ENCODE measurements around the gene SLC5A1. TPM values are rescaled to one million over a fixed set of nuclear protein-coding genes. Genes with fewer than 3 reads are reported as not detected.

Gene SLC5A1
- total and polyA plus RNA-seq, 2 of the 8 experiments (the other 6 are each of a cell fraction or from before 2014, with no cell fraction given) = 0.06 TPM; not detected in 1

GRCh38 chr22:32023251-32023827 is 19.7 kb upstream of the SLC5A1 start:
- POLR2A ChIA-PET (ENCODE audit: partially characterized antibody) = no interaction called here
- TF ChIP-seq, protein P1, sequence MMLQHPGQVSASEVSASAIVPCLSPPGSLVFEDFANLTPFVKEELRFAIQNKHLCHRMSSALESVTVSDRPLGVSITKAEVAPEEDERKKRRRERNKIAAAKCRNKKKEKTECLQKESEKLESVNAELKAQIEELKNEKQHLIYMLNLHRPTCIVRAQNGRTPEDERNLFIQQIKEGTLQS (IDR thresholded peaks at IDR 0.05; ENCODE audit: insufficient read depth, low read depth, low read length) = no peak
- TF ChIP-seq CHD2 (IDR thresholded peaks at IDR 0.05; ENCODE audit: low read length) = no peak
- no peak for TF ChIP-seq EZH2 (IDR thresholded peaks at IDR 0.05; ENCODE audit: low read depth, low read length, severe bottlenecking)
- TF ChIP-seq RAD21 (IDR thresholded peaks at IDR 0.05 in 1 of 2, conservative IDR thresholded peaks at IDR 0.05 in 1 of 2; ENCODE audit: low read depth in 2 of 2, low read length in 2 of 2) = no peak
- TF ChIP-seq TAF1 (IDR thresholded peaks at IDR 0.05; ENCODE audit: low read depth, low read length) = no peak
- no peak for TF ChIP-seq CREB1 (IDR thresholded peaks at IDR 0.05)
- no peak for TF ChIP-seq SP4 (IDR thresholded peaks at IDR 0.05; ENCODE audit: low read length)
- TF ChIP-seq USF2 (IDR thresholded peaks at IDR 0.05; ENCODE audit: low read length) = no peak
- TF ChIP-seq SIN3A (conservative IDR thresholded peaks at IDR 0.05 in 1 of 2, IDR thresholded peaks at IDR 0.05 in 1 of 2; ENCODE audit: low read depth in 1 of 2, low read length in 2 of 2) = no peak
- TF ChIP-seq SAP30 (IDR thresholded peaks at IDR 0.05; ENCODE audit: insufficient read depth, insufficient replicate concordance, low read length) = no peak
- TF ChIP-seq GABPA (IDR thresholded peaks at IDR 0.05; ENCODE audit: borderline replicate concordance, insufficient read depth, low read length) = no peak

More at GRCh38 chr22:32023251-32023827, 19.7 kb upstream of the SLC5A1 start:
- Histone ChIP-seq H2AFZ (ENCODE audit: low read length) (no peak overlapping the region), H4K8ac (ENCODE audit: extremely low read depth, insufficient read depth, low read length) (no peak overlapping the region), H2AK5ac (ENCODE audit: low read depth, low read length) (no peak overlapping the region), H3K36me3 (ENCODE audit: control insufficient read depth in 2 of 4, insufficient read depth in 4 of 4, low read length in 3 of 4) (no peaks in the 10 kb centered on the region), H2BK120ac (replicated peaks; ENCODE audit: low read depth, low read length) (no peak overlapping the region), H2BK15ac (ENCODE audit: low read length) (no peak overlapping the region), H3K4me3 (ENCODE audit: extremely low read depth in 1 of 4, insufficient read depth in 2 of 4, low read depth in 3 of 4, low read length in 4 of 4) (no peak overlapping the region), H4K5ac (ENCODE audit: insufficient read length, low read depth, low read length) (no peak overlapping the region), H2BK5ac (ENCODE audit: low read depth, low read length) (no peak overlapping the region), H3K79me1 (ENCODE audit: low read depth, low read length) (no peaks in the 10 kb centered on the region), H3K23me2 (ENCODE audit: low read depth, low read length) (no peaks in the 10 kb centered on the region), H3K23ac (ENCODE audit: insufficient read length) (no peak overlapping the region), H3K79me2 (ENCODE audit: control insufficient read depth in 1 of 2, insufficient read depth in 2 of 2, low read length in 2 of 2) (no peaks in the 10 kb centered on the region), H4K20me1 (replicated peaks in 1 of 2; ENCODE audit: control insufficient read depth in 1 of 2, insufficient read depth in 2 of 2, low read length in 2 of 2) (no peaks in the 10 kb centered on the region), H3K4me2 (ENCODE audit: insufficient read depth in 1 of 2, low read depth in 2 of 2, low read length in 2 of 2) (no peak overlapping the region), H3K18ac (ENCODE audit: extremely low read depth, low read length) (no peak overlapping the region), H2BK12ac (ENCODE audit: low read depth, low read length) (no peak overlapping the region), H4K91ac (replicated peaks; ENCODE audit: insufficient read length, low read length) (no peak overlapping the region), H3K27me3 (replicated peaks in 1 of 4; ENCODE audit: control insufficient read depth in 3 of 4, extremely low read depth in 1 of 4, insufficient read depth in 3 of 4, low read length in 3 of 4) (no peaks in the 10 kb centered on the region), H3K27ac (ENCODE audit: low read depth, low read length) (no peak overlapping the region), H2BK20ac (ENCODE audit: low read length) (no peak overlapping the region), H3K14ac (ENCODE audit: insufficient read length) (no peak overlapping the region), H3K9ac (replicated peaks in 1 of 4; ENCODE audit: extremely low read depth in 1 of 4, low read depth in 3 of 4, low read length in 3 of 4) (no peak overlapping the region; a peak in 1 of 7 replicates), H3K56ac (replicated peaks; ENCODE audit: insufficient read length, low read depth, low read length) (no peak overlapping the region), H3K4ac (replicated peaks; ENCODE audit: insufficient read length, low read depth, low read length) (no peak overlapping the region), H3K9me3 (ENCODE audit: insufficient read depth in 2 of 2, low read depth in 1 of 2, low read length in 1 of 2) (no peaks in the 10 kb centered on the region), H3K4me1 (replicated peaks in 1 of 4; ENCODE audit: control insufficient read depth in 3 of 4, insufficient read depth in 4 of 4, low read length in 3 of 4) (no peaks in the 10 kb centered on the region)
- DNase-seq (ENCODE audit: low read depth in 1 of 2, low spot score in 2 of 2) = no peak
- no peak for FAIRE-seq
- 85% methylated on average over 2 of the region's 2 CpGs; no CpG with 5 or more reads in 1 of the 2 experiments for WGBS, 2 experiments (ENCODE audit: extremely low coverage in 1 of 2, insufficient coverage in 1 of 2, insufficient read length in 1 of 2, insufficient replicate concordance in 2 of 2, low coverage in 1 of 2, low lambda C conversion rate in 2 of 2, missing lambda C conversion rate in 1 of 2)
- CTCF ChIA-PET (ENCODE audit: partially characterized antibody) = interaction anchor here (1.6 kb wide), 1 partner anchor 53 kb away, joined by 3 read pairs; no protein-coding TSS in a partner anchor

Measured in H1 (cell line).